Testis (tissue), 2 donors: ENCODE results near the gene SRRD.

Source experiments
- CTCF ChIP-seq, 3 experiments: fragments of 450-650 bp in 2 of 3; fragments of 200-600 bp in 1 of 3; sonication (generic) in 1 of 3; IDR thresholded peaks; one replicate each; pipeline ENCODE4 v1.5.1; 2016 to 2019; ENCODE audit warnings: antibody characterized with exemption in 3 of 3, mild to moderate bottlenecking in 2 of 3, moderate library complexity in 1 of 3
- POLR2A ChIP-seq: fragments of 450-650 bp; IDR thresholded peaks from one replicate; pipeline ENCODE4 v1.6.1; 2017; ENCODE audit warnings: antibody characterized with exemption, mild to moderate bottlenecking, moderate library complexity

DNA sequence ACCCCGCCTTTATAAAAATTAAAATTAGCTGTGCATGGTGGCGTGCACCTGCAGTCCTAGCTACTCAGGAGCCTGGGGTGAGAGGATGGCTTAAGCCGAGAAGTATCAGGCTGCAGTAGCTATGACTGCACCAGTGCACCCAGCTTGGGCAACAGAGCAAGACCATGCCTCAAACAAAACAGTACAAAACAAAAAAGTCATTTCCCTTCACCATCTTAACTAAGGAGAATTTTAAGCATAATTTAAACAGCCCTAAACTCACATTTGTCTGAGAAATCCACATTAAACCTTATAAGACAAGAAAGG is 51.9 kb downstream of the SRRD start:
- TF ChIP-seq CTCF (IDR thresholded peaks at IDR 0.05) (no peak), POLR2A (no peak)
